HL-60 (cell line): ENCODE measurements around the gene PMP22.

Source experiments
- DNase-seq, 2 experiments: peaks; one replicate each; pipeline ENCODE4 v3.0.0-alpha.2; 2010 to 2020; ENCODE audit warnings: low read depth in 1 of 2, low spot score in 1 of 2
- H3K27ac ChIP-seq: fragments of 250-450 bp; sonication (Bioruptor Pico); replicated peaks from 2 replicates; pipeline ENCODE4 v1.5.1; 2020; ENCODE audit warnings: mild to moderate bottlenecking, moderate library complexity
- H3K27me3 ChIP-seq: fragments of 250-450 bp; sonication (Bioruptor Pico); 2 replicates; pipeline ENCODE4 v1.5.1; 2021; ENCODE audit warnings: mild to moderate bottlenecking, moderate library complexity; ENCODE audit not compliant: insufficient read depth, poor library complexity, severe bottlenecking
- H3K4me3 ChIP-seq: replicated peaks from 2 replicates; pipeline ENCODE4 v1.5.1; 2011; ENCODE audit warnings: mild to moderate bottlenecking, control low read depth, low read length; ENCODE audit not compliant: insufficient read depth
- GABPA ChIP-seq: IDR thresholded peaks from 2 replicates; pipeline ENCODE4 v1.6.1; 2012; ENCODE audit warnings: low read depth
- POLR2AphosphoS5 ChIP-seq: IDR thresholded peaks from 2 replicates; pipeline ENCODE4 v1.6.1; 2012; ENCODE audit warnings: low read depth
- SPI1 ChIP-seq: IDR thresholded peaks from 2 replicates; pipeline ENCODE4 v1.6.1; 2012; ENCODE audit warnings: low read depth, mild to moderate bottlenecking, borderline replicate concordance
- TF ChIP-seq, protein P1 (sequence below): IDR thresholded peaks from one replicate; pipeline ENCODE4 v1.5.1; 2011; ENCODE audit warnings: low read length, control low read depth, inconsistent platforms; ENCODE audit not compliant: insufficient read depth
- TF ChIP-seq, protein P2 (sequence below): IDR thresholded peaks from 2 replicates; pipeline ENCODE4 v1.6.1; 2012; ENCODE audit warnings: low read depth; ENCODE audit not compliant: insufficient replicate concordance

PMP22 gene

DNA sequence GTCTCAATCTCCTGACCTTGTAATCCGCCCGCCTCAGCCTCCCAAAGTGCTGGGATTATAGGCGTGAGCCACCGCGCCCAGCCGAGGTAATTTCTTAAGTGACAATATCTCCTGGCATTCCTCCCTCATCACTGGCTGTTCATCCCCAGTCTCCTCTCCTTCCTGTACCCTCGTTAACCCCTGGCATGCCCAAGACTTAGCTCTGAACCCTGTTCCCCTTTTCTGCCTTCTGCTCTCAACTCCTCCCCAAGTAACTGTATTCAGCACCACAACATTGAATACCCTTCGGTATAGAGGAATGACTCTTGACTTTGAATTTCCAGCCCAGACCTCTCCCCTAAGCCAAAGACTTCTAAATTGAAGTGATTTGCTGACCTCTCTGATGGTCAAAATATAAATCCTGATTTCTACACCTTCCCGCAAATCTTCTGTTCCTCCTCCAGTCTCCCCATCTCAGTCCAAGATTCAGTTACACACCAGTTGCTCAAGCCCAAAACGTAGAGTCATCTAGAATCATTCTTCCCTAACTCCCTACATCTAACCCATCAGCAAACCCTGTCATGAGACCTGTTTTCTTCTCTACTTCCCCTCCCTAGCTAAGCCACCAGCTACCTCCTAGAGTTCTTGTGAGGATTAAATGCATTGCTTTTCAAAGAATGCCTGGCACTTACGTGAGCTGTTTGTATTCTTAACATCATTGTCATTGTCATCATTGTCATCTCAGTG, 14.8 kb downstream of the PMP22 start:
- TF ChIP-seq SPI1, result peak; percentile 63
- TF ChIP-seq GABPA, result no peak
- H3K27ac ChIP-seq, result peak overlapping the region; percentile 22
- no peaks in the 10 kb centered on the region for H3K27me3 ChIP-seq
- H3K4me3 ChIP-seq, result no peak overlapping the region
- peak in 1 of 2 experiments; percentile 15 for DNase-seq

DNA sequence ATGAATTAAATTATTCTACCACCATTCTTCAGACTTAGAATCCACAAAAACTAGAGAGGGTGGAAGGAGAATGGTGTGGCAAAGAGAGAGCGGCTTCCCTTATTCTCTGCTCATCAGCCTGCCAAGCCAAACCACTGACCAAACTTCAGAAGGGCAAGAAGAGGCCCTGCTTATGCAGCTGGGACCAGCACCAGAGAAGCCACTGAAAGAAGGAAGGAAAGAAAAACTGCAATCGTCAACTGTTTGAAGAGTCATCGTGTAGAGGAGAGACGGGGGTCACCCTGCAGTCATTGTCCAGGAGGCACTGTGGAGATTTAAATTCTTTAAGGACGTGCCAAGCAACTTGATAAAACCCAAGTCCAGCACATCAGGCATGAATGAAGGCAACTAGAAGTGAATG, 15.6 kb downstream of the PMP22 start:
- Histone ChIP-seq H3K27me3 (no peaks in the 10 kb centered on the region), H3K27ac (peak overlapping the region; percentile 22)
- no peak for TF ChIP-seq GABPA
- TF ChIP-seq SPI1, result no peak
- TF ChIP-seq, protein P1, sequence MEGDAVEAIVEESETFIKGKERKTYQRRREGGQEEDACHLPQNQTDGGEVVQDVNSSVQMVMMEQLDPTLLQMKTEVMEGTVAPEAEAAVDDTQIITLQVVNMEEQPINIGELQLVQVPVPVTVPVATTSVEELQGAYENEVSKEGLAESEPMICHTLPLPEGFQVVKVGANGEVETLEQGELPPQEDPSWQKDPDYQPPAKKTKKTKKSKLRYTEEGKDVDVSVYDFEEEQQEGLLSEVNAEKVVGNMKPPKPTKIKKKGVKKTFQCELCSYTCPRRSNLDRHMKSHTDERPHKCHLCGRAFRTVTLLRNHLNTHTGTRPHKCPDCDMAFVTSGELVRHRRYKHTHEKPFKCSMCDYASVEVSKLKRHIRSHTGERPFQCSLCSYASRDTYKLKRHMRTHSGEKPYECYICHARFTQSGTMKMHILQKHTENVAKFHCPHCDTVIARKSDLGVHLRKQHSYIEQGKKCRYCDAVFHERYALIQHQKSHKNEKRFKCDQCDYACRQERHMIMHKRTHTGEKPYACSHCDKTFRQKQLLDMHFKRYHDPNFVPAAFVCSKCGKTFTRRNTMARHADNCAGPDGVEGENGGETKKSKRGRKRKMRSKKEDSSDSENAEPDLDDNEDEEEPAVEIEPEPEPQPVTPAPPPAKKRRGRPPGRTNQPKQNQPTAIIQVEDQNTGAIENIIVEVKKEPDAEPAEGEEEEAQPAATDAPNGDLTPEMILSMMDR, result no peak
- no peak for TF ChIP-seq POLR2AphosphoS5
- TF ChIP-seq, protein P2, sequence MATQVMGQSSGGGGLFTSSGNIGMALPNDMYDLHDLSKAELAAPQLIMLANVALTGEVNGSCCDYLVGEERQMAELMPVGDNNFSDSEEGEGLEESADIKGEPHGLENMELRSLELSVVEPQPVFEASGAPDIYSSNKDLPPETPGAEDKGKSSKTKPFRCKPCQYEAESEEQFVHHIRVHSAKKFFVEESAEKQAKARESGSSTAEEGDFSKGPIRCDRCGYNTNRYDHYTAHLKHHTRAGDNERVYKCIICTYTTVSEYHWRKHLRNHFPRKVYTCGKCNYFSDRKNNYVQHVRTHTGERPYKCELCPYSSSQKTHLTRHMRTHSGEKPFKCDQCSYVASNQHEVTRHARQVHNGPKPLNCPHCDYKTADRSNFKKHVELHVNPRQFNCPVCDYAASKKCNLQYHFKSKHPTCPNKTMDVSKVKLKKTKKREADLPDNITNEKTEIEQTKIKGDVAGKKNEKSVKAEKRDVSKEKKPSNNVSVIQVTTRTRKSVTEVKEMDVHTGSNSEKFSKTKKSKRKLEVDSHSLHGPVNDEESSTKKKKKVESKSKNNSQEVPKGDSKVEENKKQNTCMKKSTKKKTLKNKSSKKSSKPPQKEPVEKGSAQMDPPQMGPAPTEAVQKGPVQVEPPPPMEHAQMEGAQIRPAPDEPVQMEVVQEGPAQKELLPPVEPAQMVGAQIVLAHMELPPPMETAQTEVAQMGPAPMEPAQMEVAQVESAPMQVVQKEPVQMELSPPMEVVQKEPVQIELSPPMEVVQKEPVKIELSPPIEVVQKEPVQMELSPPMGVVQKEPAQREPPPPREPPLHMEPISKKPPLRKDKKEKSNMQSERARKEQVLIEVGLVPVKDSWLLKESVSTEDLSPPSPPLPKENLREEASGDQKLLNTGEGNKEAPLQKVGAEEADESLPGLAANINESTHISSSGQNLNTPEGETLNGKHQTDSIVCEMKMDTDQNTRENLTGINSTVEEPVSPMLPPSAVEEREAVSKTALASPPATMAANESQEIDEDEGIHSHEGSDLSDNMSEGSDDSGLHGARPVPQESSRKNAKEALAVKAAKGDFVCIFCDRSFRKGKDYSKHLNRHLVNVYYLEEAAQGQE, result no peak

GRCh38 chr17:15247891-15248529, 17.1 kb downstream of the PMP22 start:
- DNase-seq, result no peak
- Histone ChIP-seq H3K27ac (no peak overlapping the region), H3K27me3 (no peaks in the 10 kb centered on the region), H3K4me3 (no peak overlapping the region)
- TF ChIP-seq GABPA (no peak), SPI1 (no peak), POLR2AphosphoS5 (no peak)
- TF ChIP-seq, protein P1, result no peak
- TF ChIP-seq, protein P2, result no peak

More for the DNA sequence above, 15.6 kb downstream of the PMP22 start:
- H3K4me3 ChIP-seq, result no peak overlapping the region; the same call in 1 of the 2 replicates
- DNase-seq, result peak in 1 of 2 experiments; percentile 57

GRCh38 chr17:15245054-15245453, 20.1 kb downstream of the PMP22 start:
- DNase-seq, result no peak
- Histone ChIP-seq H3K27me3 (no peaks in the 10 kb centered on the region), H3K4me3 (no peak overlapping the region), H3K27ac (no peak overlapping the region)
- no peak for TF ChIP-seq POLR2AphosphoS5
- TF ChIP-seq, protein P2, result no peak
